GM12801 (cell line): Measurements from ENCODE around the gene MYH7.

Experiments
- TF ChIP-seq, protein P1 (sequence below): IDR thresholded peaks from one replicate; pipeline ENCODE4 v1.5.1; 2011; ENCODE audit warnings: control low read depth; ENCODE audit not compliant: insufficient read length; ENCODE audit errors: extremely low read depth

MYH7 gene

DNA sequence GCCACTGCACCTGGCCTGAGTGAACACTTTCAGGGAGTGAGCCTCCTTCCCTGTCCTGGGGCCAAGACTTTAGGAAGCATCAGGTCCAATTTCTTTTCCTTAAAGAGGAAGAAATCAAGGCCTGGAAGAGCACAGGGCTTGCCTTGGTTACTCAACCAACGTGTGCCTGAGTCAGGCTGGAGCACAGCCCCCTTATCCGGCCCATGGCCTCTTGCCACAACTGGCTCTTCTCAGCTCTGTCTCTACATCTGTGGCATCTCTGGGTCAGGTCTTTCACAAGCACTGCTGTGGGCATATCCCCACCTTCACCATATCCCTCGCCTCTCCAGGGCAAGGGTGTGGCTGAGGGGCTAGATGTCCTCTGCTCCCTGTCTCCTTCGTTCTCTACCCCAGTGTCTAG lies 34.2 kb downstream of the MYH7 start:
- TF ChIP-seq, protein P1, sequence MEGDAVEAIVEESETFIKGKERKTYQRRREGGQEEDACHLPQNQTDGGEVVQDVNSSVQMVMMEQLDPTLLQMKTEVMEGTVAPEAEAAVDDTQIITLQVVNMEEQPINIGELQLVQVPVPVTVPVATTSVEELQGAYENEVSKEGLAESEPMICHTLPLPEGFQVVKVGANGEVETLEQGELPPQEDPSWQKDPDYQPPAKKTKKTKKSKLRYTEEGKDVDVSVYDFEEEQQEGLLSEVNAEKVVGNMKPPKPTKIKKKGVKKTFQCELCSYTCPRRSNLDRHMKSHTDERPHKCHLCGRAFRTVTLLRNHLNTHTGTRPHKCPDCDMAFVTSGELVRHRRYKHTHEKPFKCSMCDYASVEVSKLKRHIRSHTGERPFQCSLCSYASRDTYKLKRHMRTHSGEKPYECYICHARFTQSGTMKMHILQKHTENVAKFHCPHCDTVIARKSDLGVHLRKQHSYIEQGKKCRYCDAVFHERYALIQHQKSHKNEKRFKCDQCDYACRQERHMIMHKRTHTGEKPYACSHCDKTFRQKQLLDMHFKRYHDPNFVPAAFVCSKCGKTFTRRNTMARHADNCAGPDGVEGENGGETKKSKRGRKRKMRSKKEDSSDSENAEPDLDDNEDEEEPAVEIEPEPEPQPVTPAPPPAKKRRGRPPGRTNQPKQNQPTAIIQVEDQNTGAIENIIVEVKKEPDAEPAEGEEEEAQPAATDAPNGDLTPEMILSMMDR: no peak

DNA sequence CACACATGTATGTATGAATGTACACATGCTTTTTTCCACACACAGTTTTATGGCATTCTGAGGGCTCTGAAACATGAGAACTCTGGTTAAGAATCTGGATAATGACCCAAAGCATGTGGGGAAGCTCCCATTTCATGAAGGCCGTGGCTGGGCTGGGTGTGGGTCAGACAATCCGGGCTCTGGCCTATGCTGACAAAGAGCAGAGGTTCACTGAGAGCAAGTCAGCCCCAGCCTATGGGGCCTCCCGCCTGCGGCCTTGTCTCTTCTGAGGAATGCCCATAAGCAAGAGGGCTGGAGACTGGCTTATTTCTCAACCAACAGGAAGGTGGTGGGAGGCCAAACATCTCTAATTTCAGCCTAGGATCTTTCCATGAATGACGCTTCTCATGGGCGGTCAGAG lies 35.9 kb downstream of the MYH7 start:
- TF ChIP-seq, protein P1: no peak

DNA sequence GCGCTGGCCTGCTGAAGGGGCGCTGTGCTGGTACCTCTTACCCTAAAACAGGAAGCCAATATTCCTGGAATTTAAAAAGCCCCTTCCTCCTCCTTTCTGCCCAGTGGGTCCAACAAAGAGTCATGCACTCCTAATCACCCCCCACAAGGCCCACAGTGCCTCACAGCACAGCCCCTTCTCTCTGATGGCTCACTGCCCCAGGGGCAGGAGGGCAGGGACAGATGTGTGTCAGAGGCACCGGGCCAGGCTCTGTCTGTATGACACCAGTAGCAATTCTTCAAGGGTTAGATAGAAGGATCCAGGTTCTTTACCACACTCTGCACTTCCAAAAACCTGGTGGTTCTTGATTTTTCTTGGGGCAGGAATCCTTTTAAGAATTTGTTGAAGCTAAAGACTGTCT lies 36.3 kb downstream of the MYH7 start:
- TF ChIP-seq, protein P1: no peak

DNA sequence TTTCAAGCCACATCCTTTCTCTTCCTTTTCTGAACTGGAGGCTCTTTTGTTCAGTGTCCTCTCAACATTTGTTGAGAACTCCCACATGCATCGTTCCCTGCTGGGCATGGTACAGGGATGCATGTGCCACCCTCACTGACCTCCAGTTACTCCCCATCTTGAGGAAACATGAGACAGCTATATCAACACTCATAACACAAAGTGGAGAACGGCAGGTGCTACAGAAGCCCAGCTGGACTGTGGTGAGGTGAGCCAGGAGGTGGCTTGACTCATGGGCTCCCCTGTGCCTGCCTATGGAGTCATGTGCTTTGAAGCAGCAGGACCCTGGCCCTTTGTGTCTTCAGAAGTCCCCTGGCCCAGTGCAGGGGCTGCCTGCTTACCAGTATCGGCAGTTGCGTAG lies 37.1 kb downstream of the MYH7 start:
- TF ChIP-seq, protein P1: no peak

DNA sequence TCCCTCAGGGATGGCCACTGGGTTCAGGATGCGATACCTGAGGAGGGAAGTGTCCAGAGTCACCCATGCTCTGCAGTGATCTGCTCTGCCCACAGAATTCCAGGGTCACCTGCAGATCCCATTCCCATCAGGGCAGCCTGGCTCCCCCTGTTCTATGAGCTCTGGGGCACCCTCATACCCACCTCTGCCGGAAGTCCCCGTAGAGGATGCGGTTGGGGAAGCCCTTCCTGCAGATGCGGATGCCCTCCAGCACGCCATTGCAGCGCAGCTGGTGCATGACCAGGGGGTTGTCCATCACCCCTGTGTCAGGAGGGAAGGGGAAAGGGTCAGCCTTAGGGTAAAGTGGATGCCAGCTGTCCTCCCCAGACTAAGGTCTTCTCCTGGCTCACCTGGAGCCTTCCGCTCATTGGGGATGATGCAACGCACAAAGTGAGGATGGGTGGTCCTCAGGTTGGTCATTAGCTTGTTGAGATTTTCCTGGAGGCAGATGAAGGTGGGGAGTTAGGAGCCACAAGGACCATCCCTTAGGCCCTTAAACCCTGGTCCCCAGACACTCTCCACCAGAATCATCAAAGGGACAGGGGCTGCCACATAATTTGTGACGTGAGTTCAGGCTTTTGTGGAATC lies 38.6 kb downstream of the MYH7 start:
- TF ChIP-seq, protein P1: no peak

DNA sequence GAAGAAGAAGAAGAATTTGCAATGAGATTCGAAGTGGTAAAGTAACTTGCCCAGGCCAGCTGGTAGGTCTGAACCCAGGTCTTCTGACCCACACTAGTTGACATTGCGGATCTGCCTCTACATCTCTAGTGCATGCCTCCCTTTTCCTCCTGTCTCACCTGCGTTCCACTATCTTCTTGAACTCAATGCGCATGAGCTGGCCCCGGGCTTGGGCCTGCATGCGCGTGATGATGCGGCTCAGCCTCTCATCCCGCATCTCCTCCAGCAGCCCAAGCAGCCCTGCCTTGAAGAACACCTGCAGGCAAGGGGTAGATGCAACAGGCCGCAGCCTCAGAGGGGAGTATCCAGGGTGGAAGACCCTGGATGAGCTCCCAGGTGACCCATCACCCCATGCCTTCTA lies 39.3 kb downstream of the MYH7 start:
- TF ChIP-seq, protein P1: no peak

DNA sequence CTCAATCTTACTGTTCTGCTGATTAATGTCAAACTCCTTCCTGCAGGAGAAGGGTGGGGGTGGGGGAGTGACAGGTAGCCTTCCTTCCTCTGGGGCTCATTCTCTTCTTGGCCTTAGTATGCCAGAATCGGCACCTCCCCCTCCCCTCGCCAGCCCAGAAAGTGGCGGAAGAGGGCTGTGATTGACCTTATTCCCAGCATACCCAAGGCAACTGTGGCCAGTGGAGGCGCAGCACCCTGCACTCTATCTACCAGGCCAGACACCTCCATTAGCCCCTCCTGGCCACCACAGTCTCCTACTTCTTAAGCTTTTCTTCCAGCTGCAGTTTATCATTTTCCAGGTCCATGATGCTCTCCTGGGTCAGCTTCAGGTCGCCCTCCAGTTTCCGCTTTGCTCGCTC lies 42.8 kb downstream of the MYH7 start:
- TF ChIP-seq, protein P1: no peak
